Liver (tissue), 9 donors: ENCODE data around the gene NKX1-1. TPM values are rescaled to one million over a fixed set of nuclear protein-coding genes. Genes with fewer than 3 reads are reported as not detected.
"Not testable (repeated sequence)": the region's sequence is repeated elsewhere in the genome, so short reads cannot be mapped to it uniquely, and the experiment has no call there.

Experiments
- DNase-seq: peaks from one replicate; pipeline ENCODE4 v3.0.0-alpha.2; 2017; ENCODE audit warnings: low spot score
- H3K27ac ChIP-seq, 2 donors: one replicate each; pipeline ENCODE4 v1.7.0; 2013; ENCODE audit warnings: inconsistent platforms in 2 of 2, low read length in 2 of 2, control low read depth in 1 of 2, low read depth in 1 of 2, mild to moderate bottlenecking in 1 of 2
- H3K27me3 ChIP-seq, 4 donors: one replicate each; pipeline versions ENCODE4 v1.6.1 to v1.7.0; 2013; ENCODE audit warnings: low read length in 3 of 4, inconsistent platforms in 1 of 4, mild to moderate bottlenecking in 1 of 4, moderate library complexity in 1 of 4; ENCODE audit not compliant: control insufficient read depth in 4 of 4, insufficient read depth in 4 of 4
- H3K36me3 ChIP-seq, 4 donors: one replicate each; pipeline versions ENCODE4 v1.6.1 to v1.7.0; 2013; ENCODE audit warnings: low read length in 3 of 4, mild to moderate bottlenecking in 3 of 4, low read depth in 1 of 4, moderate library complexity in 1 of 4; ENCODE audit not compliant: control insufficient read depth in 4 of 4, insufficient read depth in 3 of 4
- H3K4me1 ChIP-seq, 4 donors: one replicate each; pipeline versions ENCODE4 v1.6.1 to v1.7.0; 2013; ENCODE audit warnings: low read length in 3 of 4, mild to moderate bottlenecking in 3 of 4, moderate library complexity in 1 of 4; ENCODE audit not compliant: control insufficient read depth in 4 of 4, insufficient read depth in 4 of 4
- H3K4me3 ChIP-seq, 3 donors: one replicate each; pipeline versions ENCODE4 v1.6.1 to v1.7.0; 2013; ENCODE audit warnings: low read length in 3 of 3, control low read depth in 1 of 3, low read depth in 1 of 3, mild to moderate bottlenecking in 1 of 3
- H3K9ac ChIP-seq, 2 donors: one replicate each; pipeline ENCODE4 v1.7.0; 2013; ENCODE audit warnings: low read length in 2 of 2, mild to moderate bottlenecking in 2 of 2, moderate library complexity in 2 of 2, control low read depth in 1 of 2, low read depth in 1 of 2
- H3K9me3 ChIP-seq, 4 donors: one replicate each; pipeline versions ENCODE4 v1.6.1 to v1.7.0; 2013; ENCODE audit warnings: low read length in 3 of 4; ENCODE audit not compliant: control insufficient read depth in 4 of 4
- EGR1 ChIP-seq, 2 donors: IDR thresholded peaks; 2 replicates each; pipeline ENCODE4 v1.6.1; 2016 to 2018; ENCODE audit warnings: antibody characterized with exemption in 2 of 2, low read depth in 2 of 2
- FOXA1 ChIP-seq: IDR thresholded peaks from 2 replicates; pipeline ENCODE4 v1.6.1; 2016; ENCODE audit warnings: antibody characterized with exemption
- FOXA2 ChIP-seq: IDR thresholded peaks from 2 replicates; pipeline ENCODE4 v1.6.1; 2016; ENCODE audit warnings: antibody characterized with exemption
- GABPA ChIP-seq, 2 donors: IDR thresholded peaks in 1 of 2; conservative IDR thresholded peaks in 1 of 2; 2 replicates each; pipeline ENCODE4 v1.6.1; 2016; ENCODE audit warnings: antibody characterized with exemption in 2 of 2, mild to moderate bottlenecking in 1 of 2, moderate library complexity in 1 of 2
- HNF4A ChIP-seq, 2 donors: conservative IDR thresholded peaks; 2 replicates each; pipeline ENCODE4 v1.6.1; 2016; ENCODE audit warnings: antibody characterized with exemption in 2 of 2, mild to moderate bottlenecking in 2 of 2
- HNF4G ChIP-seq: IDR thresholded peaks from 2 replicates; pipeline ENCODE4 v1.6.1; 2016; ENCODE audit warnings: antibody characterized with exemption
- NR2F2 ChIP-seq: IDR thresholded peaks from 2 replicates; pipeline ENCODE4 v1.6.1; 2016; ENCODE audit warnings: antibody characterized with exemption
- RAD21 ChIP-seq, 2 donors: IDR thresholded peaks; 2 replicates each; pipeline ENCODE4 v1.6.1; 2016; ENCODE audit warnings: antibody characterized with exemption in 2 of 2, mild to moderate bottlenecking in 2 of 2
- SP1 ChIP-seq: IDR thresholded peaks from 2 replicates; pipeline ENCODE4 v1.6.1; 2018; ENCODE audit warnings: antibody characterized with exemption, mild to moderate bottlenecking
- TAF1 ChIP-seq: conservative IDR thresholded peaks from 2 replicates; pipeline ENCODE4 v1.6.1; 2016; ENCODE audit warnings: antibody characterized with exemption, mild to moderate bottlenecking
- YY1 ChIP-seq: IDR thresholded peaks from 2 replicates; pipeline ENCODE4 v1.6.1; 2016; ENCODE audit warnings: antibody characterized with exemption, mild to moderate bottlenecking
- WGBS: extraction: QIAGEN DNeasy Blood & Tissue Kit; methylation state at CpG from one replicate; pipeline ENCODE4 v1.1.7; 2013; 5-methylcytosine and 5-hydroxymethylcytosine counted together
- polyA plus RNA-seq, 2 donors: library from polyadenylated mRNA; stranded (reverse) in 1 of 2; unstranded in 1 of 2; fragments of 200-250 nt in 1 of 2; fragments of >200 nt in 1 of 2; fragmentation: Nextera tagmentation in 1 of 2; extraction: Ambion mirVana in 1 of 2; gene quantifications; one replicate each; pipeline versions ENCODE4 v1.2.1 to v1.2.3, GENCODE V29; 2013 to 2015
- total RNA-seq, 2 donors: library from RNA; depleted of rRNA; stranded (reverse); fragments of >200 nt; gene quantifications; one replicate each; pipeline ENCODE4 v1.2.3, GENCODE V29; 2014
- TF ChIP-seq, protein P1 (sequence below): IDR thresholded peaks from 2 replicates; pipeline ENCODE4 v1.6.1; 2016; ENCODE audit warnings: antibody characterized with exemption
- TF ChIP-seq, protein P2 (sequence below): IDR thresholded peaks from 2 replicates; pipeline ENCODE4 v1.6.1; 2016; ENCODE audit warnings: antibody characterized with exemption, mild to moderate bottlenecking
- TF ChIP-seq, protein P3 (sequence below): IDR thresholded peaks from 2 replicates; pipeline ENCODE4 v1.6.1; 2016; ENCODE audit warnings: antibody characterized with exemption
- TF ChIP-seq, protein P4 (sequence below): IDR thresholded peaks from 2 replicates; pipeline ENCODE4 v1.6.1; 2016; ENCODE audit warnings: antibody characterized with exemption
- donor health status: healthy.
- donor health status: healthy.
- donor health status: healthy.
- donor health status: healthy.
- donor health status: healthy.

Gene NKX1-1
- total and polyA plus RNA-seq, 4 donors, result not detected

DNA sequence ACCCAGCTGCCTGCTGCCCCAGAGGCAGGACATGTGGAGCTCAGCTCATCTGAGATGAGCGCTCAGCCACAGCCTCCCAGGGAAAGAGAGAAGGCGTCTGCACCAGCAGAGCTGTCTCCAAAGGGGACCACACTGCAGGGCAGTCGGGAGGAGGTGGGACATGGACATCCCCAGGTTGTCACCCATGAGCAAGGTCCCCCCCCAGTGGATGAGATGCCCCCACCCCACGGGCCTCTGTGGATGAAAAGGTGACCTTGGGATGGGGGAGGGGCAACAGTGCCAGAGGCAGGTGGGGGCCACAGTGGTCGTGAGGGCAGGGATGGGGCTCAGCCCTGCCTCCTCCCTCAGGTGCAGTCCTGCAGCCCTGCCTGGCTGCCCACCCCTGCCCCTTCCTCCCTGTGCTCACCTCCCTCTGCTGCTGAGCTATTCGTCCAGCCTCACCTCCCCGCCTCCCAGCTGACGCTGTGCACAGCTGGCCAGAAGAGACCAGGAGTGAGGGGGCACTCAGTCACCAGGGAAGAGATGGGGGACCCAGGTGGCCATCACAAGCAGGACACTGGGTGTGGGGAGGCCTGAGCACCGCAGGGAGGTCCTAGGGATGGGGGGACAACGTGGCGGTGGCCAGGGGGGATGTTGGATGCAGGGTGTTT lies 9.3 kb downstream of the NKX1-1 start:
- Histone ChIP-seq H3K27ac (no peak overlapping the region), H3K27me3 (peaks cover 0 to 6% (median 3%) of the 10 kb centered on the region in 4 donors), H3K36me3 (peaks cover 4 to 17% (median 8%) of the 10 kb centered on the region in 4 donors), H3K4me1 (no peaks in the 10 kb centered on the region), H3K4me3 (peak overlapping the region in 1 of 3 donors; percentile 49), H3K9me3 (peaks cover 2 to 8% (median 6%) of the 10 kb centered on the region in 4 donors), H3K9ac (no peak overlapping the region)
- 95% methylated on average over 11 of the region's 11 CpGs for WGBS
- DNase-seq, result no peak
- no peak for TF ChIP-seq HNF4A (conservative IDR thresholded peaks at IDR 0.05)

DNA sequence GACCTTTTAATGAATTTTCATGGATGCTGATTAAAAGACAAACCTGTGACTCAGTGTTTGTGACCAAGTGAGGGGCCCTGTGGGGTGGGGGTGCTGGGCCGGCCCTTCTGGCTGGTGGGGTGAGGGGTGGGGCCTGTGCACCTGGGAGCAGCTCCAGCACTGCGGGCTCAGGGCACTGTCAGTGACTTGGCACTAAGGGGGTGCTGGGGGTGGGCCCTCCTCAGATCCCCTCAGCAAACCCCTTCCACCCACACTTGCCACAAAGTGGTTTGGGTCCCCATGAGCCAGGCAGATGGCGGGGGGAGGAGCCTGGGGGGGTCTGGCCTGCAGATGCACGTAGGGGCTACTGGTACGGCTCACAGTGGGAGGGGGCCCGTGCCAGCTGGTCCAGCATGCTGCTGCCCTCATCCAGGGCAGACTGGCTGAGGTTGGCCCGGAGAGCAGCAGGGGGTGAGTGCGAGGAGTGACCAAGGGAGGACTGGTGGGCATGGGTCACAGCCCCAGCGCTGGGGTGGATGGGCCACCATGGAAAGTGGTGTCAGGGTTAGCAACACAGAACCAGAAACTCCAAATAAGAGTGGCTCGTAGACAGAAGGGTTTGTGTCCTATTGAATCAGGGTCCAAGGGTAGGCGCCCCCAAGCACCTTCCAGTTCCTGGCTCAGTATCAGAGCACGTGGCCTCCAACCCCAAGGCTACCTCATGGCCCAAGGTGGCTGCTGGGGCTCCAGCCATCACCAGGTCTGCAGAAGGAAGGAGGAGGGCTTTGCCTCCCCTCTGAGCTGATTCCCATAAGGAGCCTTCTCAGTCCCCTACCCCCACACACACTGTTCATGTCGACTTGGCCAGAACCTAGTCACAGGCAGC lies 10.1 kb downstream of the NKX1-1 start:
- DNase-seq, result no peak
- no peak overlapping the region for H3K9ac ChIP-seq
- 89% methylated on average over 13 of the region's 13 CpGs for WGBS
- peaks cover 4 to 17% (median 9%) of the 10 kb centered on the region in 4 donors for H3K36me3 ChIP-seq
- H3K9me3 ChIP-seq, result peaks cover 2 to 8% (median 6%) of the 10 kb centered on the region in 4 donors
- no peak for TF ChIP-seq GABPA (IDR thresholded peaks at IDR 0.05 in 1 of 2, conservative IDR thresholded peaks at IDR 0.05 in 1 of 2)
- TF ChIP-seq NR2F2, result no peak
- no peak for TF ChIP-seq TAF1
- TF ChIP-seq EGR1 (IDR thresholded peaks at IDR 0.05; ENCODE audit: low read depth in 2 of 2), result no peak
- no peak for TF ChIP-seq HNF4G
- TF ChIP-seq, protein P1, sequence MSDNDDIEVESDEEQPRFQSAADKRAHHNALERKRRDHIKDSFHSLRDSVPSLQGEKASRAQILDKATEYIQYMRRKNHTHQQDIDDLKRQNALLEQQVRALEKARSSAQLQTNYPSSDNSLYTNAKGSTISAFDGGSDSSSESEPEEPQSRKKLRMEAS, result no peak
- TF ChIP-seq, protein P2, sequence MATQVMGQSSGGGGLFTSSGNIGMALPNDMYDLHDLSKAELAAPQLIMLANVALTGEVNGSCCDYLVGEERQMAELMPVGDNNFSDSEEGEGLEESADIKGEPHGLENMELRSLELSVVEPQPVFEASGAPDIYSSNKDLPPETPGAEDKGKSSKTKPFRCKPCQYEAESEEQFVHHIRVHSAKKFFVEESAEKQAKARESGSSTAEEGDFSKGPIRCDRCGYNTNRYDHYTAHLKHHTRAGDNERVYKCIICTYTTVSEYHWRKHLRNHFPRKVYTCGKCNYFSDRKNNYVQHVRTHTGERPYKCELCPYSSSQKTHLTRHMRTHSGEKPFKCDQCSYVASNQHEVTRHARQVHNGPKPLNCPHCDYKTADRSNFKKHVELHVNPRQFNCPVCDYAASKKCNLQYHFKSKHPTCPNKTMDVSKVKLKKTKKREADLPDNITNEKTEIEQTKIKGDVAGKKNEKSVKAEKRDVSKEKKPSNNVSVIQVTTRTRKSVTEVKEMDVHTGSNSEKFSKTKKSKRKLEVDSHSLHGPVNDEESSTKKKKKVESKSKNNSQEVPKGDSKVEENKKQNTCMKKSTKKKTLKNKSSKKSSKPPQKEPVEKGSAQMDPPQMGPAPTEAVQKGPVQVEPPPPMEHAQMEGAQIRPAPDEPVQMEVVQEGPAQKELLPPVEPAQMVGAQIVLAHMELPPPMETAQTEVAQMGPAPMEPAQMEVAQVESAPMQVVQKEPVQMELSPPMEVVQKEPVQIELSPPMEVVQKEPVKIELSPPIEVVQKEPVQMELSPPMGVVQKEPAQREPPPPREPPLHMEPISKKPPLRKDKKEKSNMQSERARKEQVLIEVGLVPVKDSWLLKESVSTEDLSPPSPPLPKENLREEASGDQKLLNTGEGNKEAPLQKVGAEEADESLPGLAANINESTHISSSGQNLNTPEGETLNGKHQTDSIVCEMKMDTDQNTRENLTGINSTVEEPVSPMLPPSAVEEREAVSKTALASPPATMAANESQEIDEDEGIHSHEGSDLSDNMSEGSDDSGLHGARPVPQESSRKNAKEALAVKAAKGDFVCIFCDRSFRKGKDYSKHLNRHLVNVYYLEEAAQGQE, result no peak
- no peak for TF ChIP-seq RAD21 (IDR thresholded peaks at IDR 0.05)
- no peak for TF ChIP-seq HNF4A (conservative IDR thresholded peaks at IDR 0.05)
- TF ChIP-seq, protein P3, sequence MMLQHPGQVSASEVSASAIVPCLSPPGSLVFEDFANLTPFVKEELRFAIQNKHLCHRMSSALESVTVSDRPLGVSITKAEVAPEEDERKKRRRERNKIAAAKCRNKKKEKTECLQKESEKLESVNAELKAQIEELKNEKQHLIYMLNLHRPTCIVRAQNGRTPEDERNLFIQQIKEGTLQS, result no peak
- TF ChIP-seq YY1, result no peak
- TF ChIP-seq FOXA2, result no peak
- no peak for TF ChIP-seq FOXA1
- TF ChIP-seq SP1, result no peak
- TF ChIP-seq, protein P4, sequence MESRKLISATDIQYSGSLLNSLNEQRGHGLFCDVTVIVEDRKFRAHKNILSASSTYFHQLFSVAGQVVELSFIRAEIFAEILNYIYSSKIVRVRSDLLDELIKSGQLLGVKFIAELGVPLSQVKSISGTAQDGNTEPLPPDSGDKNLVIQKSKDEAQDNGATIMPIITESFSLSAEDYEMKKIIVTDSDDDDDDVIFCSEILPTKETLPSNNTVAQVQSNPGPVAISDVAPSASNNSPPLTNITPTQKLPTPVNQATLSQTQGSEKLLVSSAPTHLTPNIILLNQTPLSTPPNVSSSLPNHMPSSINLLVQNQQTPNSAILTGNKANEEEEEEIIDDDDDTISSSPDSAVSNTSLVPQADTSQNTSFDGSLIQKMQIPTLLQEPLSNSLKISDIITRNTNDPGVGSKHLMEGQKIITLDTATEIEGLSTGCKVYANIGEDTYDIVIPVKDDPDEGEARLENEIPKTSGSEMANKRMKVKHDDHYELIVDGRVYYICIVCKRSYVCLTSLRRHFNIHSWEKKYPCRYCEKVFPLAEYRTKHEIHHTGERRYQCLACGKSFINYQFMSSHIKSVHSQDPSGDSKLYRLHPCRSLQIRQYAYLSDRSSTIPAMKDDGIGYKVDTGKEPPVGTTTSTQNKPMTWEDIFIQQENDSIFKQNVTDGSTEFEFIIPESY, result no peak
- H3K4me1 ChIP-seq, result no peaks in the 10 kb centered on the region
- peak overlapping the region in 1 of 3 donors; percentile 49 for H3K4me3 ChIP-seq
- H3K27ac ChIP-seq, result no peak overlapping the region
- H3K27me3 ChIP-seq, result peaks cover 0 to 3% (median 1%) of the 10 kb centered on the region in 4 donors

DNA sequence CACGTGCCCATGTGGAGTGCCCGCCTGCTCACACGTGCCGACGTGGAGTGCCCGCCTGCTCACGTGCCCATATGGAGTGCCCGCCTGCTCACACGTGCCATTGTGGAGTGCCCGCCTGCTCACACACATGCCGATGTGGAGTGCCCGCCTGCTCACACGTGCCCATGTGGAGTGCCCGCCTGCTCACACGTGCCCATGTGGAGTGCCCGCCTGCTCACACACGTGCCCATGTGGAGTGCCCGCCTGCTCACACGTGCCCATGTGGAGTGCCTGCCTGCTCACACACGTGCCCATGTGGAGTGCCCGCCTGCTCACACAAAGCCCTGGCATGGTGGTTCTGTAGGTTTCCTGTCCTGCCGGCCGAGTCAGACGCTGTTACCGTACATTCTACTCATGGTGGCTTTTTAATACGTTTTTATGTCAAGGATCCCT lies 10.8 kb downstream of the NKX1-1 start:
- H3K36me3 ChIP-seq, result peaks cover 4 to 17% (median 9%) of the 10 kb centered on the region in 4 donors
- H3K27me3 ChIP-seq, H3K27ac ChIP-seq, H3K9me3 ChIP-seq, H3K4me1 ChIP-seq, H3K9ac ChIP-seq, DNase-seq, H3K4me3 ChIP-seq: not testable (repeated sequence)
- 99% methylated on average over 26 of the region's 26 CpGs for WGBS

DNA sequence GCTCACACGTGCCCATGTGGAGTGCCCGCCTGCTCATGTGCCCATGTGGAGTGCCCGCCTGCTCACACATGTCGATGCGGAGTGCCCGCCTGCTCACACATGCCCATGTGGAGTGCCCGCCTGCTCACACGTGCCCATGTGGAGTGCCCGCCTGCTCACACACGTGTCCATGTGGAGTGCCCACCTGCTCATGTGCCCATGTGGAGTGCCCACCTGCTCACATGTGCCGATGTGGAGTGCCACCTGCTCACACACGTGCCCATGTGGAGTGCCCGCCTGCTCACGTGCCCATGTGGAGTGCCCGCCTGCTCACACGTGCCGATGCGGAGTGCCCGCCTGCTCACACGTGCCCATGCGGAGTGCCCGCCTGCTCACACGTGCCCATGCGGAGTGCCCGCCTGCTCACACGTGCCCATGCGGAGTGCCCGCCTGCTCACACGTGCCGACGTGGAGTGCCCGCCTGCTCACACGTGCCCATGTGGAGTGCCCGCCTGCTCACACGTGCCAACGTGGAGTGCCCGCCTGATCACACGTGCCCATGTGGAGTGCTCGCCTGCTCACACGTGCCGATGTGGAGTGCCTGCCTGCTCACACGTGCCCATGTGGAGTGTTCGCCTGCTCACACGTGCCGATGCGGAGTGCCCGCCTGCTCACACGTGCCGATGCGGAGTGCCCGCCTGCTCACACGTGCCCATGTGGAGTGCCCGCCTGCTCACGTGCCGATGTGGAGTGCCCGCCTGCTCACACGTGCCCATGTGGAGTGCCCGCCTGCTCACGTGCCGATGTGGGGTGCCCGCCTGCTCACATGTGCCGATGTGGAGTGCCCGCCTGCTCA lies 11.5 kb downstream of the NKX1-1 start:
- not testable (repeated sequence) for H3K27ac ChIP-seq, DNase-seq, H3K4me3 ChIP-seq, H3K9ac ChIP-seq, H3K9me3 ChIP-seq, H3K27me3 ChIP-seq, H3K4me1 ChIP-seq
- 98% methylated on average over 63 of the region's 63 CpGs for WGBS
- H3K36me3 ChIP-seq, result peaks cover 4 to 17% (median 9%) of the 10 kb centered on the region in 4 donors
